Pancreas (tissue), 10 donors: ENCODE results near the gene SP2. TPM values are rescaled to one million over a fixed set of nuclear protein-coding genes. Genes with fewer than 3 reads are reported as not detected.
"Not testable (repeated sequence)": the region's sequence is repeated elsewhere in the genome, so short reads cannot be mapped to it uniquely, and the experiment has no call there.

Experiments
- ATAC-seq, 4 donors: fragments of 200-7000 bp; cut with Tn5 transposase; one replicate each; pipeline versions ENCODE4 v1.8.0 to v1.9.1; 2020; ENCODE audit warnings: mild to moderate bottlenecking in 4 of 4, moderate library complexity in 4 of 4
- DNase-seq, 6 donors: peaks; one replicate each; pipeline ENCODE4 v3.0.0-alpha.2; 2020
- FAIRE-seq: peaks from 2 replicates; lab custom pipeline; 2012; peaks lifted over from hg19 to GRCh38; lab: Jason Lieb, UNC
- H3K27ac ChIP-seq, 4 donors: fragments of 200-600 bp; sonication (generic); 1 replicate in 3 of 4; 2 replicates in 1 of 4; pipeline versions ENCODE4 v1.5.0 to v1.8.0; 2020
- H3K27me3 ChIP-seq, 4 donors: fragments of 200-600 bp; one replicate each; pipeline ENCODE4 v1.8.0; 2021
- H3K36me3 ChIP-seq, 3 donors: fragments of 200-600 bp; sonication (generic) in 1 of 3; one replicate each; pipeline versions ENCODE4 v1.5.0 to v1.8.0; 2020 to 2021
- H3K4me1 ChIP-seq, 3 donors: fragments of 200-600 bp; one replicate each; pipeline ENCODE4 v1.8.0; 2021
- H3K4me3 ChIP-seq, 4 donors: fragments of 200-600 bp; sonication (generic) in 2 of 4; one replicate each; pipeline versions ENCODE4 v1.5.0 to v1.8.0; 2020 to 2021
- H3K9me3 ChIP-seq, 4 donors: fragments of 200-600 bp; one replicate each; pipeline ENCODE4 v1.8.0; 2021
- CTCF ChIP-seq, 4 donors: fragments of 200-600 bp; sonication (generic) in 3 of 4; IDR thresholded peaks; one replicate each; pipeline versions ENCODE4 v1.5.0 to v1.8.0; 2021; ENCODE audit warnings: antibody characterized with exemption in 4 of 4
- WGBS, 2 donors: extraction: QIAGEN DNeasy Blood & Tissue Kit; methylation state at CpG; one replicate each; pipeline ENCODE4 v1.1.7; 2013; 5-methylcytosine and 5-hydroxymethylcytosine counted together
- intact Hi-C, 3 donors: fragments of 100-400 bp; cut with DNase I; formaldehyde crosslinking; loops; one replicate each; pipeline versions ENCODE4 v1.11.1 to v1.14.2; 2022
- polyA plus RNA-seq, 2 donors: library from polyadenylated mRNA; stranded (reverse); fragments of 200-250 nt; gene quantifications; one replicate each; pipeline ENCODE4 v1.2.3, GENCODE V29; 2013
- total RNA-seq, 6 donors: library from RNA; stranded (reverse); fragmentation: NEBNext Ultra II Directional in 4 of 6; extraction: Animal tissue kit (Norgen Biotek cat#: 25700) in 4 of 6; gene quantifications; one replicate each; pipeline versions ENCODE4 v1.2.1 to v1.2.4, GENCODE V29; 2021 to 2023
- donor health status: healthy with polysubstance abuse.
- donor health status: DM: no; HTN: no; CAD: no; lungs with moderate emphysema.
- donor health status: DM: no; HTN: no; CAD: no.
- donor health status: control.
- donor health status: control.
- donor health status: Bipolar disorder and iron deficiency.
- donor health status: DM: yes; HTN: yes; CAD: no.
- donor health status: DM: no; HTN: no; CAD: no.
- donor health status: DM: no; HTN: no; CAD: no.
- donor health status: DM: yes; HTN: yes; CAD: no.

The SP2 gene
- total and polyA plus RNA-seq, 8 donors = 5.2 to 8.8 (median 6.9) TPM

- 76 to 80% methylated on average over 10 of the region's 10 CpGs for whole genome bisulfite sequencing, 2 donors
- H3K36me3 ChIP-seq = peaks cover 0 to 21% (median 0%) of the 10 kb centered on the region in 3 donors
Measured at GRCh38 chr17:47929218-47930000, 33.4 kb downstream of the SP2 start.

GRCh38 chr17:47931848-47932247 lies 35.8 kb downstream of the SP2 start:
- no peaks in the 10 kb centered on the region for H3K27me3 ChIP-seq
- ATAC-seq = no peak
- intact Hi-C loops = no loop called here
- no peak for TF ChIP-seq CTCF (IDR thresholded peaks at IDR 0.05)
- FAIRE-seq = no peak
- WGBS, 2 donors = 78% methylated on average over 4 of the region's 4 CpGs
- DNase-seq = no peak
- H3K36me3 ChIP-seq = peaks cover 0 to 9% (median 0%) of the 10 kb centered on the region in 3 donors
- no peak overlapping the region for H3K4me3 ChIP-seq
- no peak overlapping the region for H3K27ac ChIP-seq
- H3K4me1 ChIP-seq = no peaks in the 10 kb centered on the region
- no peaks in the 10 kb centered on the region for H3K9me3 ChIP-seq

More at GRCh38 chr17:47929218-47930000, 33.4 kb downstream of the SP2 start:
- intact Hi-C loops = no loop called here
- Histone ChIP-seq H3K4me1 (no peaks in the 10 kb centered on the region), H3K27ac (no peak overlapping the region), H3K9me3 (no peaks in the 10 kb centered on the region), H3K4me3 (no peak overlapping the region), H3K27me3 (no peaks in the 10 kb centered on the region)
- no peak for TF ChIP-seq CTCF (IDR thresholded peaks at IDR 0.05)
- ATAC-seq = peak in 1 of 4 donors; percentile 21
- no peak for DNase-seq
- no peak for FAIRE-seq

- no peak for DNase-seq
- no peak for TF ChIP-seq CTCF (IDR thresholded peaks at IDR 0.05)
- intact Hi-C loops = no loop called here
- H3K9me3 ChIP-seq = no peaks in the 10 kb centered on the region
- H3K4me1 ChIP-seq = no peaks in the 10 kb centered on the region
- FAIRE-seq = no peak
- 92 to 93% methylated on average over 1 of the region's 1 CpG for WGBS, 2 donors
- H3K36me3 ChIP-seq = no peaks in the 10 kb centered on the region
- H3K4me3 ChIP-seq = no peak overlapping the region
- H3K27me3 ChIP-seq = no peaks in the 10 kb centered on the region
- ATAC-seq = no peak
- H3K27ac ChIP-seq = no peak overlapping the region
Measured at GRCh38 chr17:47934856-47935255, 38.8 kb downstream of the SP2 start.

GRCh38 chr17:47935468-47935867 lies 39.4 kb downstream of the SP2 start:
- H3K27ac ChIP-seq, H3K4me3 ChIP-seq, H3K27me3 ChIP-seq, FAIRE-seq, H3K4me1 ChIP-seq, intact Hi-C loops, ATAC-seq, DNase-seq, H3K9me3 ChIP-seq, H3K36me3 ChIP-seq: not testable (repeated sequence)
- WGBS, 2 donors = 66 to 79% methylated on average over 3 of the region's 3 CpGs

GRCh38 chr17:47935961-47936360 lies 39.9 kb downstream of the SP2 start:
- Histone ChIP-seq H3K4me1 (peaks cover 0 to 4% (median 0%) of the 10 kb centered on the region in 3 donors), H3K4me3 (no peak overlapping the region), H3K36me3 (no peaks in the 10 kb centered on the region), H3K9me3 (no peaks in the 10 kb centered on the region), H3K27ac (no peak overlapping the region), H3K27me3 (no peaks in the 10 kb centered on the region)
- DNase-seq = no peak
- intact Hi-C loops = no loop called here
- no peak for ATAC-seq
- FAIRE-seq = no peak
- no peak for TF ChIP-seq CTCF (IDR thresholded peaks at IDR 0.05)
- 77 to 83% methylated on average over 5 of the region's 5 CpGs for WGBS, 2 donors
